HG02588 (cell line): ENCODE results near the gene ZC3H13.
A peak's percentile ranks its signal among the peaks of the same experiment; 100 is the strongest.

Experiments
- ATAC-seq: cut with Tn5 transposase; IDR thresholded peaks from one replicate; pipeline ENCODE4 v1.9.1; 2021; ENCODE audit warnings: mild to moderate bottlenecking, moderate library complexity; ENCODE audit not compliant: unreplicated experiment

The ZC3H13 gene

GRCh38 chr13:46052319-46053161 is at the start of gene ZC3H13:
Gene ZC3H13, minus strand, starts transcription at chr13:46052746. Its CDS starts 7,239 bp downstream, at chr13:46045507.
- ATAC-seq: peak; percentile 99

- ATAC-seq: no peak
Observed at GRCh38 chr13:46102255-46102605, 49.7 kb upstream of the ZC3H13 start.

- ATAC-seq: no peak
Observed at GRCh38 chr13:46101484-46102254, 49.1 kb upstream of the ZC3H13 start.

- no peak for ATAC-seq
Observed at GRCh38 chr13:46101002-46101401, 48.5 kb upstream of the ZC3H13 start.

GRCh38 chr13:46100191-46100815 is 47.8 kb upstream of the ZC3H13 start:
- ATAC-seq: no peak

GRCh38 chr13:46097663-46098062 is 45.1 kb upstream of the ZC3H13 start:
- no peak for ATAC-seq

GRCh38 chr13:46097015-46097414 is 44.5 kb upstream of the ZC3H13 start:
- ATAC-seq: no peak

GRCh38 chr13:46094478-46094877 is 41.9 kb upstream of the ZC3H13 start:
- no peak for ATAC-seq

- no peak for ATAC-seq
Observed at GRCh38 chr13:46088821-46089562, 36.4 kb upstream of the ZC3H13 start.

- no peak for ATAC-seq
Observed at GRCh38 chr13:46087481-46087880, 34.9 kb upstream of the ZC3H13 start.

- no peak for ATAC-seq
Observed at GRCh38 chr13:46086985-46087384, 34.4 kb upstream of the ZC3H13 start.

GRCh38 chr13:46086421-46086922 is 33.9 kb upstream of the ZC3H13 start:
- ATAC-seq: no peak

GRCh38 chr13:46085737-46086136 is 33.2 kb upstream of the ZC3H13 start:
- no peak for ATAC-seq

GRCh38 chr13:46082324-46082723 is 29.8 kb upstream of the ZC3H13 start:
- ATAC-seq: no peak

GRCh38 chr13:46079770-46080169 is 27.2 kb upstream of the ZC3H13 start:
- no peak for ATAC-seq

- ATAC-seq: no peak
Observed at GRCh38 chr13:46077265-46077664, 24.7 kb upstream of the ZC3H13 start.

GRCh38 chr13:46076827-46077226 is 24.3 kb upstream of the ZC3H13 start:
- no peak for ATAC-seq

GRCh38 chr13:46075811-46076210 is 23.3 kb upstream of the ZC3H13 start:
- ATAC-seq: no peak

- ATAC-seq: peak; percentile 91
Observed at GRCh38 chr13:46071590-46072249, 19.2 kb upstream of the ZC3H13 start.

- no peak for ATAC-seq
Observed at GRCh38 chr13:46063292-46063691, 10.7 kb upstream of the ZC3H13 start.
